Gastroesophageal sphincter (tissue), 3 donors: ENCODE data around the gene CYB561.

Source experiments
- POLR2A ChIP-seq, 2 donors: fragments of 450-650 bp; IDR thresholded peaks; one replicate each; pipeline ENCODE4 v1.6.1; 2017; ENCODE audit warnings: antibody characterized with exemption in 2 of 2, mild to moderate bottlenecking in 2 of 2, moderate library complexity in 1 of 2
- TF ChIP-seq, protein P1 (sequence below), 4 experiments: fragments of 200-600 bp in 2 of 4; fragments of 450-650 bp in 2 of 4; sonication (generic) in 1 of 4; IDR thresholded peaks; one replicate each; pipeline ENCODE4 v1.5.1; 2017 to 2019; ENCODE audit warnings: antibody characterized with exemption in 4 of 4, mild to moderate bottlenecking in 2 of 4, moderate library complexity in 2 of 4

DNA sequence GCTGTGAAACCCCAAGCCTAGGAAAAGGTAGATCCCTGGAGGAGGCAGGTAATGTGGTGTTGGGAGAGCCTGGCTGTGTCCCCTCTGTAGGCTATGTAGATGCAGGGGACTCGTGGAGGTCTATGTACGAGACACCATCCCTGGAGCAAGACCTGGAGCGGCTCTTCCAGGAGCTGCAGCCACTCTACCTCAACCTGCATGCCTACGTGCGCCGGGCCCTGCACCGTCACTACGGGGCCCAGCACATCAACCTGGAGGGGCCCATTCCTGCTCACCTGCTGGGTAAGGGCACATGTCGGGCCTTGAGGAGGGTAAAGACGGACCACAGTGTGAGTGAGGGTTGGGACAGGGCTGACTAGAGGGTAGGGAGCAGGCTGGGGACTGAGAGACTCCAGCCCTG, 42.7 kb upstream of the CYB561 start:
- no peak for TF ChIP-seq POLR2A (IDR thresholded peaks at IDR 0.05)
- TF ChIP-seq, protein P1, sequence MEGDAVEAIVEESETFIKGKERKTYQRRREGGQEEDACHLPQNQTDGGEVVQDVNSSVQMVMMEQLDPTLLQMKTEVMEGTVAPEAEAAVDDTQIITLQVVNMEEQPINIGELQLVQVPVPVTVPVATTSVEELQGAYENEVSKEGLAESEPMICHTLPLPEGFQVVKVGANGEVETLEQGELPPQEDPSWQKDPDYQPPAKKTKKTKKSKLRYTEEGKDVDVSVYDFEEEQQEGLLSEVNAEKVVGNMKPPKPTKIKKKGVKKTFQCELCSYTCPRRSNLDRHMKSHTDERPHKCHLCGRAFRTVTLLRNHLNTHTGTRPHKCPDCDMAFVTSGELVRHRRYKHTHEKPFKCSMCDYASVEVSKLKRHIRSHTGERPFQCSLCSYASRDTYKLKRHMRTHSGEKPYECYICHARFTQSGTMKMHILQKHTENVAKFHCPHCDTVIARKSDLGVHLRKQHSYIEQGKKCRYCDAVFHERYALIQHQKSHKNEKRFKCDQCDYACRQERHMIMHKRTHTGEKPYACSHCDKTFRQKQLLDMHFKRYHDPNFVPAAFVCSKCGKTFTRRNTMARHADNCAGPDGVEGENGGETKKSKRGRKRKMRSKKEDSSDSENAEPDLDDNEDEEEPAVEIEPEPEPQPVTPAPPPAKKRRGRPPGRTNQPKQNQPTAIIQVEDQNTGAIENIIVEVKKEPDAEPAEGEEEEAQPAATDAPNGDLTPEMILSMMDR (IDR thresholded peaks at IDR 0.05): no peak
